ES-I3 (cell line): Measurements from ENCODE around the gene RAI1.

Experiments
- H3K36me3 ChIP-seq: 2 replicates; pipeline ENCODE4 v1.6.1; 2013; ENCODE audit warnings: mild to moderate bottlenecking, low read length, control low read depth, moderate library complexity; ENCODE audit not compliant: insufficient read depth
- H3K4me1 ChIP-seq: 2 replicates; pipeline ENCODE4 v1.6.1; 2013; ENCODE audit warnings: mild to moderate bottlenecking, control low read depth, low read length; ENCODE audit not compliant: insufficient read depth
- H3K9ac ChIP-seq: 2 replicates; pipeline ENCODE4 v1.6.1; 2013; ENCODE audit warnings: low read depth, mild to moderate bottlenecking, low read length, moderate library complexity
- H3K9me3 ChIP-seq: 2 replicates; pipeline ENCODE4 v1.6.1; 2013; ENCODE audit warnings: mild to moderate bottlenecking, low read length, moderate library complexity; ENCODE audit not compliant: control insufficient read depth, insufficient read depth

The RAI1 gene

GRCh38 chr17:17650959-17651358 is 30.3 kb upstream of the RAI1 start:
- Histone ChIP-seq H3K9me3 (peaks cover 2% of the 10 kb centered on the region; the same call in 1 of the 2 replicates), H3K36me3 (no peaks in the 10 kb centered on the region), H3K9ac (no peak overlapping the region), H3K4me1 (no peaks in the 10 kb centered on the region)

DNA sequence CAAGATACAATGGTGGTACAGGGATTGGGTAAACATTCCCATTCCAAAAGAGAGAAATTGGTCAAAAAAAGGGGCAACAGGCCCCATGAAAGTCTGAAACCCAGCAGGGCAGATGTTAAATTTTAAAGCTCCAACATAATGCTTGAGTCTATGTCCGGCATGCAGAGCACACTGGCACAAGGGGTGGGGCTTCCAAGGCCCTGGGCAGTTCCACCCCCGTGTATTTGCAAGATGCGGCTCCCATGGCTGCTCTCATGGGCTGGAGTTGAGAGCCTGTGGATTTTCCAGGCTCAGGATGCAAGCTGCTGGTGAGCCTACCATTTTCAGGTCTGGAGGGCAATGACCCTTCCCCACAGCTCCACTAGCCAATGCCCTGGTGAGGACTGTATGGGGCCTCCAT is 27.9 kb upstream of the RAI1 start:
- H3K36me3 ChIP-seq, result no peaks in the 10 kb centered on the region
- H3K9me3 ChIP-seq, result peaks cover 2% of the 10 kb centered on the region; the same call in 1 of the 2 replicates
- no peaks in the 10 kb centered on the region for H3K4me1 ChIP-seq
- no peak overlapping the region for H3K9ac ChIP-seq

- Histone ChIP-seq H3K36me3 (no peaks in the 10 kb centered on the region), H3K4me1 (no peaks in the 10 kb centered on the region), H3K9me3 (0 out of 2 replicates have a peak, but pooled peaks cover 3% of the 10 kb centered on the region), H3K9ac (no peak overlapping the region)
Observed at GRCh38 chr17:17659340-17659739, 21.9 kb upstream of the RAI1 start.

GRCh38 chr17:17661134-17661533 is 20.1 kb upstream of the RAI1 start:
- Histone ChIP-seq H3K9me3 (0 out of 2 replicates have a peak, but pooled peaks cover 3% of the 10 kb centered on the region), H3K9ac (no peak overlapping the region), H3K4me1 (no peaks in the 10 kb centered on the region), H3K36me3 (no peaks in the 10 kb centered on the region)

- Histone ChIP-seq H3K36me3 (no peaks in the 10 kb centered on the region), H3K9me3 (0 out of 2 replicates have a peak, but pooled peaks cover 3% of the 10 kb centered on the region), H3K4me1 (no peaks in the 10 kb centered on the region), H3K9ac (no peak overlapping the region)
Observed at GRCh38 chr17:17661834-17662385, 19.3 kb upstream of the RAI1 start.

- Histone ChIP-seq H3K9me3 (0 out of 2 replicates have a peak, but pooled peaks cover 3% of the 10 kb centered on the region), H3K36me3 (no peaks in the 10 kb centered on the region), H3K4me1 (no peaks in the 10 kb centered on the region), H3K9ac (no peak overlapping the region)
Observed at GRCh38 chr17:17663160-17664063, 17.8 kb upstream of the RAI1 start.

DNA sequence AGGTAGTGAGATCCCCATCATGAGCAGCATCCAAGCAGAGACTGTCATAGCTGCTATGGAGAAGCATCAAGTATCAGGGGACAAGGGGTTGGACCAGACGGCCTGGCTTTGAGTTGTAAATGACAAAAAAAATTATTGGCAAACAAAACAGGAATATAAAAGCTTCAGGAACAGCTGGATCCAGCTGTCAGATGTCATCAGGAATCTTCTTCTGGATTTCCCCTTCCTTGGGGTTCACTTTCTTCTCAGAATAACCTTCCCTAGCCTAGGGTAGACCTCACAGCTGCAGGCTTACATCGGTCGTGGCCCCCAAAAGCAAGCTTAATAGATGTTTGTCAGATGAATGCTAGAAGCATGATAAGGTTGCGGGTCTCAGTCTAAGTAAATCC is 17.2 kb upstream of the RAI1 start:
- no peak overlapping the region for H3K9ac ChIP-seq
- H3K36me3 ChIP-seq, result no peaks in the 10 kb centered on the region
- no peaks in the 10 kb centered on the region; the same call in 1 of the 2 replicates for H3K4me1 ChIP-seq
- 0 out of 2 replicates have a peak, but pooled peaks cover 3% of the 10 kb centered on the region for H3K9me3 ChIP-seq

GRCh38 chr17:17665255-17665654 is 16.0 kb upstream of the RAI1 start:
- H3K9ac ChIP-seq, result no peak overlapping the region
- no peaks in the 10 kb centered on the region for H3K36me3 ChIP-seq
- no peaks in the 10 kb centered on the region for H3K9me3 ChIP-seq
- no peaks in the 10 kb centered on the region; the same call in 1 of the 2 replicates for H3K4me1 ChIP-seq

DNA sequence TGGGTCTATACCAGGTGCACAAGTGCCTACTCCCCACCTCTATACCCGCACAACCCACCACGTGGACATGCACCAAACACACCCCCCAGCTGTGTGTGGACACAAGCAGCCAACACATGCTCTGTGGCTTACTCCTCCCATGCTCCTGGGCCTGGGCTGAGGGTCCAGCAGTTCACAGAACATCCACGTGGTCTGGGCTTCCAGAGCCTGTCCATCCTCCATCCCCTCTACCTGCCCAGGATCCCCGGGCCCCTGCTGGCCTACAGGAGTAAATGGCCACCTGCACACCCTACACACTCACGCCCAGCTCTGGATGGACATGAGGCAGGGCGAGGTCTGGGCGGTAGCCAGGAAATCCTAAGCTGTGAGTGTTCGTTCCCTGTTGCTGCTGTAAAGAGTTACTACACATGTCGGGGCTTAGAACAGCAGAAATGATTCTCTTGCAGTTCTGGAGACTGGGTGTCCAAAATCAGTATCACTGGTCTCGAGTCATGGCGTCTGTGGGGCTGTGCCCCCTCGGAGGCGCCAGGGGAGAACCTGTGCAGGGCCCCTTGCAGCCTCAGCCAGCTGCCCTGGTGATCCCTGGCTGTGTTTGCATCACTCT is 15.0 kb upstream of the RAI1 start:
- Histone ChIP-seq H3K9ac (no peak overlapping the region), H3K36me3 (no peaks in the 10 kb centered on the region), H3K4me1 (no peaks in the 10 kb centered on the region; the same call in 1 of the 2 replicates), H3K9me3 (no peaks in the 10 kb centered on the region)

DNA sequence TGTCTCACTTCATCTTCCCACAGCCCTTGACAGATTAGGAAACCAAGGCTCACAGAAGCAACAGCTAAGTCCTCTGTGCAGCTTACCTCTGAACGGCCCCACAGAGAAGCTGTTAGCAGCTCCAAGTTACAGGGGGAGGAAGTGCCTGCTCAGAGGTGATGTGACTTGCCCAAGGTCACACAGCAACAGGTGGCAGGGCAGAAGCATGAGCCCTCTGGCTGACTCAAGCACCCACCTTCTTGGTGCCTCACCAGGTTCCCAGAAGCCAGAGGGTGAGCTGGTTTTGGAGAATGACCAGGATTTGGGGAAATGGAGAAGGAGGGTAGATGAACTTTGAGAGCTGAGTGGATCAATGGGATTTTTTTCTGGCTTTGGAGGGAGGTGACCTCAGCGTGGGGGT is 14.0 kb upstream of the RAI1 start:
- no peaks in the 10 kb centered on the region; the same call in 1 of the 2 replicates for H3K4me1 ChIP-seq
- H3K9ac ChIP-seq, result no peak overlapping the region
- no peaks in the 10 kb centered on the region for H3K36me3 ChIP-seq
- H3K9me3 ChIP-seq, result no peaks in the 10 kb centered on the region

GRCh38 chr17:17667947-17668346 is 13.3 kb upstream of the RAI1 start:
- Histone ChIP-seq H3K9me3 (no peaks in the 10 kb centered on the region), H3K4me1 (peaks cover 5% of the 10 kb centered on the region; the same call in 1 of the 2 replicates), H3K36me3 (no peaks in the 10 kb centered on the region), H3K9ac (no peak overlapping the region)

DNA sequence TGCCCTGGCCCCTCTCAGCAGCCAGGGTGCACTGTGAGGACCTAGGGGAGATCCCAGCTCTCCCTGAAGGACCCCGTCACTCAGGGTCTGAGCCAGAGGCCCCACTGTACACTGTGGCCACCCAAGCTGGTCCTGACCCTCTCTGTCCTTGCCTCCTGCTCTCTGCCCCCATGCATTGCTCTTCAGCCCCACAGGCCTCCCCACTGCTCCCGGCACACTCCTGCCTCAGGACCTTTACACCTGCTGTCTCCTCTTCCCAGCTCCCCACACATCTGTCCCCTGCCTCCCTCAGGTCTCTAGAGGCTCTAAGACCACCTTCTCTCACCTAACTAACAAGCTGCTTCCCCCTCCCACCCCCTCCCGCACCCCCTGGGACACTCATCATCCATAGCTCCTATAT is 12.9 kb upstream of the RAI1 start:
- Histone ChIP-seq H3K9ac (no peak overlapping the region), H3K36me3 (no peaks in the 10 kb centered on the region), H3K4me1 (peaks cover 5% of the 10 kb centered on the region; the same call in 1 of the 2 replicates), H3K9me3 (no peaks in the 10 kb centered on the region)

GRCh38 chr17:17668775-17669579 is 12.3 kb upstream of the RAI1 start:
- H3K9me3 ChIP-seq, result no peaks in the 10 kb centered on the region
- peaks cover 5% of the 10 kb centered on the region; the same call in 1 of the 2 replicates for H3K4me1 ChIP-seq
- no peaks in the 10 kb centered on the region for H3K36me3 ChIP-seq
- no peak overlapping the region for H3K9ac ChIP-seq
